A673 (cell line): ENCODE results near the gene PARVA. TPM values are rescaled to one million over a fixed set of nuclear protein-coding genes. Genes with fewer than 3 reads are reported as not detected.

Experiments
- BruUV-seq: library from RNA; stranded (reverse); fragments of 400-500 nt; replicated peaks from 2 replicates; lab custom pipeline; 2021; lab: Mats Ljungman, UMichigan
- CTCF ChIA-PET: fragments of 300-600 bp; sonication (Branson Sonifier 250); formaldehyde crosslinking; loops from one replicate; lab custom pipeline; 2022; ENCODE audit warnings: antibody characterized with exemption; lab: Charles Lee
- POLR2A ChIA-PET: fragments of 300-600 bp; sonication (Branson Sonifier 250); formaldehyde crosslinking; loops from one replicate; lab custom pipeline; 2022; ENCODE audit warnings: antibody characterized with exemption; ENCODE audit not compliant: low non-redundant PET; lab: Charles Lee
- DNase-seq: peaks from one replicate; pipeline ENCODE4 v3.0.0-alpha.2; 2015; ENCODE audit warnings: low spot score
- H3K27ac ChIP-seq: fragments of 200-600 bp; sonication (generic); 2 replicates; pipeline ENCODE4 v1.5.1; 2016; ENCODE audit warnings: mixed run types, low read depth, mild to moderate bottlenecking, mixed read lengths, antibody characterized with exemption, low read length; ENCODE audit not compliant: poor library complexity, severe bottlenecking
- H3K27me3 ChIP-seq: fragments of 200-600 bp; sonication (generic); replicated peaks from 2 replicates; pipeline ENCODE4 v1.6.1; 2017; ENCODE audit warnings: mixed run types, low read depth, mild to moderate bottlenecking, mixed read lengths, antibody characterized with exemption, low read length; ENCODE audit not compliant: insufficient read depth, poor library complexity
- H3K36me3 ChIP-seq: fragments of 200-600 bp; sonication (generic); 2 replicates; pipeline ENCODE4 v1.6.1; 2016; ENCODE audit warnings: mixed run types, mild to moderate bottlenecking, mixed read lengths, antibody characterized with exemption, low read length; ENCODE audit not compliant: insufficient read depth, poor library complexity, severe bottlenecking
- H3K4me1 ChIP-seq: fragments of 200-600 bp; sonication (generic); 2 replicates; pipeline ENCODE4 v1.6.1; 2017; ENCODE audit warnings: mixed run types, mild to moderate bottlenecking, mixed read lengths, antibody characterized with exemption, low read length; ENCODE audit not compliant: insufficient read depth, poor library complexity, severe bottlenecking
- H3K4me3 ChIP-seq: fragments of 200-600 bp; sonication (generic); 2 replicates; pipeline ENCODE4 v1.5.1; 2016; ENCODE audit warnings: low read depth, mixed run types, mild to moderate bottlenecking, mixed read lengths, low read length; ENCODE audit not compliant: poor library complexity, severe bottlenecking
- H3K9me3 ChIP-seq: fragments of 200-600 bp; sonication (generic); 2 replicates; pipeline ENCODE4 v1.6.1; 2016; ENCODE audit warnings: mixed run types, low read depth, mild to moderate bottlenecking, mixed read lengths, antibody characterized with exemption, low read length; ENCODE audit not compliant: poor library complexity, severe bottlenecking
- EZH2 ChIP-seq: fragments of 200-600 bp; sonication (generic); IDR thresholded peaks from 2 replicates; pipeline ENCODE4 v1.6.1; 2017; ENCODE audit warnings: borderline replicate concordance, low read depth, mild to moderate bottlenecking, mixed read lengths, antibody characterized with exemption, low read length; ENCODE audit not compliant: poor library complexity, severe bottlenecking
- intact Hi-C: fragments of 100-400 bp; cut with micrococcal nuclease; formaldehyde crosslinking; loops from one replicate; pipeline ENCODE4 v1.10.0; 2022; ENCODE audit not compliant: unreplicated experiment
- total RNA-seq: library from RNA; stranded (reverse); gene quantifications from 2 replicates; pipeline ENCODE4 v1.2.3, GENCODE V29; 2021
- TF ChIP-seq, protein P1 (sequence below): fragments of 300-800, 200-600 bp; sonication (generic); conservative IDR thresholded peaks from 2 replicates; pipeline ENCODE4 v1.5.1; 2017; ENCODE audit warnings: low read depth, mild to moderate bottlenecking, antibody characterized with exemption, low read length, moderate library complexity, mixed read lengths

Gene PARVA
- total RNA-seq, 1 experiment from 2014 or later = 15.2 TPM

GRCh38 chr11:12403997-12404350 is 26.6 kb downstream of the PARVA start:
- ChIA-PET CTCF (no interaction called here), POLR2A (no interaction called here)
- intact Hi-C loops = no loop called here
- H3K36me3 ChIP-seq = no peaks in the 10 kb centered on the region
- no peak for DNase-seq
- H3K9me3 ChIP-seq = no peaks in the 10 kb centered on the region
- H3K27me3 ChIP-seq = no peaks in the 10 kb centered on the region
- no TSS peak for BruUV-seq
- TF ChIP-seq, protein P1, sequence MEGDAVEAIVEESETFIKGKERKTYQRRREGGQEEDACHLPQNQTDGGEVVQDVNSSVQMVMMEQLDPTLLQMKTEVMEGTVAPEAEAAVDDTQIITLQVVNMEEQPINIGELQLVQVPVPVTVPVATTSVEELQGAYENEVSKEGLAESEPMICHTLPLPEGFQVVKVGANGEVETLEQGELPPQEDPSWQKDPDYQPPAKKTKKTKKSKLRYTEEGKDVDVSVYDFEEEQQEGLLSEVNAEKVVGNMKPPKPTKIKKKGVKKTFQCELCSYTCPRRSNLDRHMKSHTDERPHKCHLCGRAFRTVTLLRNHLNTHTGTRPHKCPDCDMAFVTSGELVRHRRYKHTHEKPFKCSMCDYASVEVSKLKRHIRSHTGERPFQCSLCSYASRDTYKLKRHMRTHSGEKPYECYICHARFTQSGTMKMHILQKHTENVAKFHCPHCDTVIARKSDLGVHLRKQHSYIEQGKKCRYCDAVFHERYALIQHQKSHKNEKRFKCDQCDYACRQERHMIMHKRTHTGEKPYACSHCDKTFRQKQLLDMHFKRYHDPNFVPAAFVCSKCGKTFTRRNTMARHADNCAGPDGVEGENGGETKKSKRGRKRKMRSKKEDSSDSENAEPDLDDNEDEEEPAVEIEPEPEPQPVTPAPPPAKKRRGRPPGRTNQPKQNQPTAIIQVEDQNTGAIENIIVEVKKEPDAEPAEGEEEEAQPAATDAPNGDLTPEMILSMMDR = no peak
- no peak for TF ChIP-seq EZH2
- no peaks in the 10 kb centered on the region for H3K4me1 ChIP-seq
- no peak overlapping the region for H3K4me3 ChIP-seq
- no peak overlapping the region for H3K27ac ChIP-seq

- BruUV-seq = no TSS peak
- ChIA-PET POLR2A (no interaction called here), CTCF (no interaction called here)
- no peak overlapping the region for H3K27ac ChIP-seq
- no peak overlapping the region for H3K4me3 ChIP-seq
- no peaks in the 10 kb centered on the region for H3K9me3 ChIP-seq
- no peaks in the 10 kb centered on the region for H3K4me1 ChIP-seq
- H3K27me3 ChIP-seq = no peaks in the 10 kb centered on the region
- no peaks in the 10 kb centered on the region for H3K36me3 ChIP-seq
- intact Hi-C loops = no loop called here
- TF ChIP-seq EZH2 = no peak
- DNase-seq = no peak
These were observed 27.1 kb downstream of the PARVA start for GRCh38 chr11:12404436-12404835.

DNA sequence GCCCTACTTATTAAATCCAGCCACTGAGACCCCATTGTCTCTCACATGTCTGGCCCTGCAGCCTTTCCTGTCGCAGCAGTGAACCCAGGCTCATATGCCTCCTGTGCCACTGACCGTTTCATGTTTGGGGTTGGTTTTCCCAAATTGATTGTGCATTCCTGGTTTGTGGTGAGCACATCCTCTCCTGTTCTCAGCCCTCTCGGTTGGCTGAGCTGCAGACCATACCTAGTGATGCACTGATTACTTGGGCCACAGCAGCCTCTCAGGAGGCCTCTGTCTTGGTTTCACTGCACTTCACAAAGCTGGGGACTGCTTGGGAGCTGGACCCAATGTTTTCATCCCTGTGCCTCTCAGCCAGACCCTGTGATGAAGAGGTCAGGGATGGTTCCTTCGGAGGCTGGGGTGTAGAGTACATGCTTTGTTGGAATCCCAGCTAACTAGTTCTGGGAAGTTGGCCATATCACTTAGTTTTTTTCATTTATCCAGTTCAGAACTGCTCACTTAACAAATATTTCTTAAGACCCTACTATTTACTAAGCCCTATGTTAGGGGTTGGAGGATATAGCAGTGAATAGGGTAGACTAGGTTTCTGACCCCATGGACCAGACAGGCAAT is 30.9 kb downstream of the PARVA start:
- Histone ChIP-seq H3K27me3 (no peaks in the 10 kb centered on the region), H3K4me1 (peaks cover 29% of the 10 kb centered on the region), H3K27ac (no peak overlapping the region), H3K9me3 (no peaks in the 10 kb centered on the region), H3K4me3 (no peak overlapping the region), H3K36me3 (no peaks in the 10 kb centered on the region)
- no TSS peak for BruUV-seq
- intact Hi-C loops = no loop called here
- DNase-seq = no peak
- TF ChIP-seq, protein P1 = no peak
- no peak for TF ChIP-seq EZH2
- ChIA-PET POLR2A (no interaction called here), CTCF (no interaction called here)

DNA sequence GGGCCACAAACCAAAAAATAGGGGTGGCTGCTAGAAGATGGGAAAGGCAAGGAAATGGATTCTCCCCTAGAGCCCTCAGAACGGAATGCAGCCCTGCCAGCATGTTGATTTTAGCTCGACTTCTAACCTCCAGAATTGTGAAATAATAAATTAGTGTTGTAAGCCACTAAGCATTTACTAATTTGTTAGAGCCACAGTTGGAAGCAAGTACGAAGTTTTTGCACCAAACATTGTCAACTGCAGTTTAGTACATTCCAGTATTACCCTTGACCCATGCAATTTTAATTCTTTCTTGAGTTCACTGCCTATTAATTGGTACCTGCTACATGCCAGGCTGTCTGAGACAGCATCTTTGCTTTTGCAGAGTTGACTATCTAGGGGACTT is 32.2 kb downstream of the PARVA start:
- Histone ChIP-seq H3K27me3 (no peaks in the 10 kb centered on the region), H3K9me3 (no peaks in the 10 kb centered on the region), H3K4me1 (peaks cover 38% of the 10 kb centered on the region), H3K36me3 (no peaks in the 10 kb centered on the region), H3K27ac (no peak overlapping the region), H3K4me3 (no peak overlapping the region)
- ChIA-PET POLR2A (no interaction called here), CTCF (interaction anchor here (1.0 kb wide), 1 partner anchor 479 kb away, joined by 3 read pairs; no protein-coding TSS in a partner anchor)
- TF ChIP-seq, protein P1 = no peak
- TF ChIP-seq EZH2 = no peak
- no peak for DNase-seq
- no TSS peak for BruUV-seq
- intact Hi-C loops = loop anchor here (10.0 kb wide), 2 partner anchors 185 to 265 kb away; partner anchors contain the start of gene TEAD1
